Measurements from ENCODE around the gene ATP8A2. TPM values are rescaled to one million over a fixed set of nuclear protein-coding genes. Genes with fewer than 3 reads are reported as not detected.

ATP8A2 gene
- total RNA-seq, 3 donors from 2014 or later (not counting 1 experiment from before 2014, with no cell fraction given) = 0.43 to 0.68 (median 0.59) TPM

DNA sequence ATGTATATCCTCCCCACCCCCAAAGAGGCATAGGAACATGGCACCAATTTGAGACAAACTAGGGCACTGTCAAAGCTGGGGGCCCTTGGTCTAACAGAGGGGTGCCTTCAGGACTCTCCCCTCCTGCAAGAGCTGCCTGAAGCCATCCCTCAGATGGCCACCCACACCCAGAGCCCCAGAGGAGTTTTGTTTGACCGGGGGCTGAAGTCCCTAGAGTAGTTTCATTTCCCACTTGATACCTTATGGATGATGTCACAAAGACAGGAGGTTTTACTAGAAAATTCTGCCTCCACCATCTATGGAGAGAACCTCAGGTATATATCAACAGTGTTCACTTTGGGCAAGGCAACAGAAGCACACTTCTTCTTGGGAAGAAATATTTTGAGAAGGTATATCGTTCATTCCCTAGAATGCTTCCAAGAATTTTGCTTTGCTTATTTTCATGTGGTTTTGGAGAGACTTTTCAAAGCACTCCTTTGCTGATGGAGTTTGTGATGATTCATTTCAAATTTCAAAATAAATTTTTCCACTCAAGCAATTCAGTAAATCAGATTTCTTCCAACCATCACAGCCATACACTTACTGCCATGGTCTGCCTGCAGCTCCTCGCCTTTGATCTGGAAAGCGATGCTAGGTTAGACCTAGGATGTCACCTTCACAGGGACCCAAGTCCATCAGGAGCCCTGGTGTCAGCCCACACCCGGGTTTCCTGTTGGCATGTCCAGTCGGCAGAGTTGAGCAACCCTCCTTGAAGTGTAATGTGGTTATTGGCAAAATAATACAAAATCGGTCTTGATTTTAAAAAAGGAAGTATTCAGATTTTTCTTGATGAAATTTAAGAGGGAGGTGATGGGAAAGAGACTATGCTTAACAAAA, 473.0 kb downstream of the ATP8A2 start:
- WGBS (ENCODE audit: insufficient coverage) = 76% methylated on average over 6 of the region's 7 CpGs
- no peak for ATAC-seq
- Histone ChIP-seq H3K27me3 (ENCODE audit: control insufficient read depth, insufficient read depth, low read length) (no peaks in the 10 kb centered on the region), H3K4me1 (ENCODE audit: control insufficient read depth, insufficient read depth, low read length) (peaks cover 24% of the 10 kb centered on the region), H3K36me3 (ENCODE audit: control insufficient read depth, insufficient read depth, low read length) (no peaks in the 10 kb centered on the region), H3K9me3 (ENCODE audit: control insufficient read depth, insufficient read depth, low read length) (no peaks in the 10 kb centered on the region), H3K4me3 (ENCODE audit: low read length) (no peak overlapping the region), H3K27ac (ENCODE audit: low read length) (no peak overlapping the region)
- Mint-ChIP-seq H3K27me3 (ENCODE audit: low read depth in 2 of 2) (peaks cover 4 to 6% of the 10 kb centered on the region in 2 donors), H3K4me1 (peaks cover 25 to 32% of the 10 kb centered on the region in 2 donors), H3K36me3 (peaks cover 6% of the 10 kb centered on the region), H3K9me3 (no peaks in the 10 kb centered on the region), H3K4me3 (no peak overlapping the region), H3K27ac (no peak overlapping the region)
- DNase-seq = no peak
- no peak for TF ChIP-seq CTCF (IDR thresholded peaks at IDR 0.05)
- intact Hi-C loops (cut with micrococcal nuclease) = no loop called here

GRCh38 chr13:25846222-25846984, 474.6 kb downstream of the ATP8A2 start:
- no peak overlapping the region for H3K4me3 ChIP-seq (ENCODE audit: low read length)
- DNase-seq = no peak

GRCh38 chr13:25847145-25847544, 475.4 kb downstream of the ATP8A2 start:
- H3K27ac ChIP-seq (ENCODE audit: low read length) = peak overlapping the region; percentile 70
- peak in 1 of 2 donors; percentile 67 for DNase-seq

More at GRCh38 chr13:25846222-25846984, 474.6 kb downstream of the ATP8A2 start:
- H3K27me3 ChIP-seq (ENCODE audit: control insufficient read depth, insufficient read depth, low read length) = no peaks in the 10 kb centered on the region
- ATAC-seq = no peak
- Mint-ChIP-seq H3K4me3 (peak overlapping the region; percentile 78), H3K27me3 (ENCODE audit: low read depth in 2 of 2) (peaks cover 4 to 5% of the 10 kb centered on the region in 2 donors), H3K27ac (peak overlapping the region; percentile 81 to 89), H3K4me1 (peaks cover 25 to 32% of the 10 kb centered on the region in 2 donors), H3K9me3 (no peaks in the 10 kb centered on the region), H3K36me3 (peaks cover 5% of the 10 kb centered on the region)
- H3K4me1 ChIP-seq (ENCODE audit: control insufficient read depth, insufficient read depth, low read length) = peaks cover 24% of the 10 kb centered on the region
- no peaks in the 10 kb centered on the region for H3K36me3 ChIP-seq (ENCODE audit: control insufficient read depth, insufficient read depth, low read length)
- WGBS (ENCODE audit: insufficient coverage) = 84% methylated on average over 4 of the region's 4 CpGs
- intact Hi-C loops (cut with micrococcal nuclease) = no loop called here
- H3K27ac ChIP-seq (ENCODE audit: low read length) = peak overlapping the region; percentile 70
- TF ChIP-seq CTCF (IDR thresholded peaks at IDR 0.05) = no peak
- no peaks in the 10 kb centered on the region for H3K9me3 ChIP-seq (ENCODE audit: control insufficient read depth, insufficient read depth, low read length)

More at GRCh38 chr13:25847145-25847544, 475.4 kb downstream of the ATP8A2 start:
- Histone ChIP-seq H3K36me3 (ENCODE audit: control insufficient read depth, insufficient read depth, low read length) (no peaks in the 10 kb centered on the region), H3K9me3 (ENCODE audit: control insufficient read depth, insufficient read depth, low read length) (no peaks in the 10 kb centered on the region), H3K4me3 (ENCODE audit: low read length) (no peak overlapping the region), H3K4me1 (ENCODE audit: control insufficient read depth, insufficient read depth, low read length) (peaks cover 24% of the 10 kb centered on the region), H3K27me3 (ENCODE audit: control insufficient read depth, insufficient read depth, low read length) (no peaks in the 10 kb centered on the region)
- no peaks in the 10 kb centered on the region for H3K9me3 Mint-ChIP-seq
- H3K36me3 Mint-ChIP-seq = no peaks in the 10 kb centered on the region
- WGBS (ENCODE audit: insufficient coverage) = 48% methylated on average over 5 of the region's 5 CpGs
- peaks cover 25 to 32% of the 10 kb centered on the region in 2 donors for H3K4me1 Mint-ChIP-seq
- peak; percentile 77 to 88 (median 80) for ATAC-seq
- peak overlapping the region; percentile 81 to 89 for H3K27ac Mint-ChIP-seq
- H3K4me3 Mint-ChIP-seq = peak overlapping the region; percentile 78
- TF ChIP-seq CTCF (IDR thresholded peaks at IDR 0.05) = no peak
- H3K27me3 Mint-ChIP-seq (ENCODE audit: low read depth in 2 of 2) = peaks cover 0 to under 1% of the 10 kb centered on the region in 2 donors
- intact Hi-C loops (cut with micrococcal nuclease) = no loop called here

All from natural killer cell (primary cell).